A673 (cell line): ENCODE data around the gene BANP.

Experiments used
- CTCF ChIP-seq: fragments of 300-800, 200-600 bp; sonication (generic); conservative IDR thresholded peaks from 2 replicates; pipeline ENCODE4 v1.5.1; 2017; ENCODE audit warnings: low read depth, mild to moderate bottlenecking, antibody characterized with exemption, low read length, moderate library complexity, mixed read lengths
- EZH2 ChIP-seq: fragments of 200-600 bp; sonication (generic); IDR thresholded peaks from 2 replicates; pipeline ENCODE4 v1.6.1; 2017; ENCODE audit warnings: borderline replicate concordance, low read depth, mild to moderate bottlenecking, mixed read lengths, antibody characterized with exemption, low read length; ENCODE audit not compliant: poor library complexity, severe bottlenecking

GRCh38 chr16:88004391-88004790 lies 53.2 kb downstream of the BANP start:
- TF ChIP-seq CTCF = no peak
- no peak for TF ChIP-seq EZH2
